RWPE1 (cell line): Measurements from ENCODE around the gene SERTAD2.

Experiments used
- CTCF ChIA-PET: fragments of 350-600 bp; sonication (Branson Sonifier 250); formaldehyde crosslinking; extraction: SDS; loops from one replicate; lab custom pipeline; 2021; lab: Yijun Ruan, JAX
- POLR2A ChIA-PET: fragments of 400-600 bp; formaldehyde crosslinking; extraction: SDS; loops from one replicate; lab custom pipeline; 2020; ENCODE audit warnings: antibody characterized with exemption; ENCODE audit not compliant: low non-redundant PET; lab: Yijun Ruan, JAX
- DNase-seq: peaks from one replicate; pipeline ENCODE4 v3.0.0; 2012; ENCODE audit warnings: low spot score
- H3K27ac ChIP-seq: fragments of 450-650 bp; 2 replicates; pipeline ENCODE4 v1.5.1; 2017
- CTCF ChIP-seq: fragments of 450-650 bp; conservative IDR thresholded peaks from 2 replicates; pipeline ENCODE4 v1.5.1; 2017; ENCODE audit warnings: low read depth, mild to moderate bottlenecking

SERTAD2 gene

GRCh38 chr2:64675860-64676259 is 22.1 kb upstream of the SERTAD2 start:
- peak; percentile 30 for DNase-seq
- H3K27ac ChIP-seq, result no peak overlapping the region
- CTCF ChIA-PET, result interaction anchor here (0.5 to 1.3 kb wide), 4 partner anchors 12 to 37 kb away, joined by 3 to 8 read pairs (median 4); no protein-coding TSS in a partner anchor
- no peak for TF ChIP-seq CTCF
- POLR2A ChIA-PET, result no interaction called here

- POLR2A ChIA-PET, result no interaction called here
- DNase-seq, result no peak
- CTCF ChIA-PET, result no interaction called here
- TF ChIP-seq CTCF, result no peak
- no peak overlapping the region for H3K27ac ChIP-seq
Measured at GRCh38 chr2:64672708-64673107, 19.0 kb upstream of the SERTAD2 start.

GRCh38 chr2:64670047-64670446 is 16.3 kb upstream of the SERTAD2 start:
- H3K27ac ChIP-seq, result no peak overlapping the region
- ChIA-PET POLR2A (interaction anchor here (0.5 kb wide), 1 partner anchor 515 kb away, joined by 5 read pairs; no protein-coding TSS in a partner anchor), CTCF (no interaction called here)
- no peak for DNase-seq
- TF ChIP-seq CTCF, result no peak

- H3K27ac ChIP-seq, result no peak overlapping the region
- no peak for DNase-seq
- no peak for TF ChIP-seq CTCF
- ChIA-PET CTCF (no interaction called here), POLR2A (no interaction called here)
Measured at GRCh38 chr2:64669288-64669687, 15.6 kb upstream of the SERTAD2 start.

GRCh38 chr2:64668542-64668941 is 14.8 kb upstream of the SERTAD2 start:
- TF ChIP-seq CTCF, result no peak
- H3K27ac ChIP-seq, result no peak overlapping the region
- DNase-seq, result no peak
- ChIA-PET POLR2A (no interaction called here), CTCF (interaction anchor here (0.6 kb wide), 1 partner anchor 133 kb away, joined by 3 read pairs; no protein-coding TSS in a partner anchor)

- POLR2A ChIA-PET, result no interaction called here
- H3K27ac ChIP-seq, result no peak overlapping the region
- no peak for DNase-seq
- CTCF ChIA-PET, result interaction anchor here (1.3 kb wide), 1 partner anchor 12 kb away, joined by 4 read pairs; no protein-coding TSS in a partner anchor
- TF ChIP-seq CTCF, result no peak
Measured at GRCh38 chr2:64667535-64667934, 13.8 kb upstream of the SERTAD2 start.
